DOHH2 (cell line): ENCODE data around the gene PISD.

Experiments
- H3F3A ChIP-seq: fragments of 200-600 bp; sonication (generic), shearing (Covaris generic); 2 replicates; pipeline ENCODE4 v1.6.0; 2016; ENCODE audit warnings: antibody characterized with exemption, mild to moderate bottlenecking; ENCODE audit not compliant: control insufficient read depth, insufficient read depth
- H3K27ac ChIP-seq: fragments of 200-600 bp; sonication (generic); 2 replicates; pipeline ENCODE4 v1.5.1; 2014; ENCODE audit warnings: low read depth, mild to moderate bottlenecking, low read length, moderate library complexity
- H3K27me3 ChIP-seq: fragments of 200-600 bp; sonication (generic); 2 replicates; pipeline ENCODE4 v1.6.1; 2014; ENCODE audit warnings: mild to moderate bottlenecking, low read length, mixed read lengths; ENCODE audit not compliant: control insufficient read depth
- H3K36me3 ChIP-seq: fragments of 200-600 bp; sonication (generic); 2 replicates; pipeline ENCODE4 v1.6.1; 2014; ENCODE audit warnings: mild to moderate bottlenecking, low read length, moderate library complexity, mixed read lengths; ENCODE audit not compliant: control insufficient read depth
- H3K4me1 ChIP-seq: fragments of 200-600 bp; sonication (generic); 2 replicates; pipeline ENCODE4 v1.6.1; 2014; ENCODE audit warnings: mild to moderate bottlenecking, low read length, mixed read lengths; ENCODE audit not compliant: control insufficient read depth
- H3K4me2 ChIP-seq: fragments of 200-600 bp; sonication (generic); 2 replicates; pipeline ENCODE4 v1.6.0; 2014; ENCODE audit warnings: mild to moderate bottlenecking, low read length, moderate library complexity
- H3K4me3 ChIP-seq: fragments of 200-600 bp; sonication (generic); 2 replicates; pipeline ENCODE4 v1.5.1; 2014; ENCODE audit warnings: mild to moderate bottlenecking, low read length, mixed read lengths
- H3K79me2 ChIP-seq: fragments of 200-600 bp; sonication (generic); 2 replicates; pipeline ENCODE4 v1.6.1; 2014; ENCODE audit warnings: mild to moderate bottlenecking, low read length, mixed read lengths; ENCODE audit not compliant: control insufficient read depth
- H3K9me2 ChIP-seq: fragments of 200-600 bp; sonication (generic); replicated peaks from 2 replicates; pipeline ENCODE4 v1.6.1; 2014; ENCODE audit warnings: mild to moderate bottlenecking, low read length, mixed read lengths; ENCODE audit not compliant: control insufficient read depth
- H3K9me3 ChIP-seq: fragments of 200-600 bp; sonication (generic); 2 replicates; pipeline ENCODE4 v1.6.1; 2014; ENCODE audit warnings: antibody characterized with exemption, low read length, mixed read lengths; ENCODE audit not compliant: control insufficient read depth, insufficient read depth
- H4K20me1 ChIP-seq: fragments of 200-600 bp; sonication (generic); 2 replicates; pipeline ENCODE4 v1.6.0; 2014; ENCODE audit warnings: low read depth, mild to moderate bottlenecking, antibody characterized with exemption, low read length, moderate library complexity; ENCODE audit not compliant: control insufficient read depth, insufficient read depth
- CTCF ChIP-seq: fragments of 200-600 bp; sonication (generic); IDR thresholded peaks from one replicate; pipeline ENCODE4 v1.5.1; 2014; ENCODE audit warnings: antibody characterized with exemption, mild to moderate bottlenecking, low read depth, low read length; ENCODE audit not compliant: poor library complexity, severe bottlenecking
- EZH2phosphoT487 ChIP-seq: fragments of 200-600 bp; sonication (generic); IDR thresholded peaks from 2 replicates; pipeline ENCODE4 v1.6.1; 2017; ENCODE audit warnings: borderline replicate concordance, mild to moderate bottlenecking, antibody characterized with exemption, low read length, moderate library complexity, mixed read lengths

PISD gene

GRCh38 chr22:31652911-31653684 is 8.9 kb downstream of the PISD start:
- H3K36me3 ChIP-seq = peaks cover 15% of the 10 kb centered on the region
- peaks cover 56% of the 10 kb centered on the region for H3K4me1 ChIP-seq
- TF ChIP-seq EZH2phosphoT487 = no peak
- no peak for TF ChIP-seq CTCF
- no peaks in the 10 kb centered on the region for H3K9me2 ChIP-seq
- H4K20me1 ChIP-seq = no peaks in the 10 kb centered on the region
- H3K4me2 ChIP-seq = peak overlapping the region; percentile 57
- H3K79me2 ChIP-seq = peaks cover 85% of the 10 kb centered on the region
- peak overlapping the region; percentile 23 for H3K4me3 ChIP-seq
- H3F3A ChIP-seq = peaks cover 5% of the 10 kb centered on the region; the same call in 1 of the 2 replicates
- H3K9me3 ChIP-seq = no peaks in the 10 kb centered on the region
- H3K27me3 ChIP-seq = no peaks in the 10 kb centered on the region
- H3K27ac ChIP-seq = no peak overlapping the region

- Histone ChIP-seq H3K27me3 (no peaks in the 10 kb centered on the region), H3K36me3 (peaks cover 25% of the 10 kb centered on the region), H3F3A (peaks cover 5% of the 10 kb centered on the region; the same call in 1 of the 2 replicates), H3K4me3 (peak overlapping the region; percentile 20; the same call in 1 of the 2 replicates), H3K4me1 (peaks cover 56% of the 10 kb centered on the region), H3K4me2 (peak overlapping the region; percentile 43), H3K9me2 (no peaks in the 10 kb centered on the region), H3K9me3 (no peaks in the 10 kb centered on the region), H4K20me1 (no peaks in the 10 kb centered on the region), H3K27ac (no peak overlapping the region), H3K79me2 (peaks cover 77% of the 10 kb centered on the region)
- TF ChIP-seq EZH2phosphoT487 (no peak), CTCF (no peak)
These were observed 9.9 kb downstream of the PISD start for GRCh38 chr22:31652088-31652487.

GRCh38 chr22:31651664-31652063 is 10.4 kb downstream of the PISD start:
- peak overlapping the region; percentile 43 for H3K4me2 ChIP-seq
- H3K9me2 ChIP-seq = no peaks in the 10 kb centered on the region
- no peaks in the 10 kb centered on the region for H4K20me1 ChIP-seq
- no peak overlapping the region for H3K27ac ChIP-seq
- H3K9me3 ChIP-seq = no peaks in the 10 kb centered on the region
- H3K79me2 ChIP-seq = peaks cover 73% of the 10 kb centered on the region
- 0 out of 2 replicates have a peak overlapping the region, but pooled peaks have one; percentile 13 for H3K4me3 ChIP-seq
- H3K4me1 ChIP-seq = peaks cover 56% of the 10 kb centered on the region
- peaks cover 5% of the 10 kb centered on the region; the same call in 1 of the 2 replicates for H3F3A ChIP-seq
- peaks cover 29% of the 10 kb centered on the region for H3K36me3 ChIP-seq
- TF ChIP-seq CTCF (no peak), EZH2phosphoT487 (no peak)
- H3K27me3 ChIP-seq = no peaks in the 10 kb centered on the region
